ENCODE measurements around the gene ROCK2. TPM values are rescaled to one million over a fixed set of nuclear protein-coding genes. Genes with fewer than 3 reads are reported as not detected.

The ROCK2 gene
- total and polyA plus RNA-seq, 2 donors (not counting 1 experiment from before 2014, with no cell fraction given): 32.0 to 58.1 TPM

DNA sequence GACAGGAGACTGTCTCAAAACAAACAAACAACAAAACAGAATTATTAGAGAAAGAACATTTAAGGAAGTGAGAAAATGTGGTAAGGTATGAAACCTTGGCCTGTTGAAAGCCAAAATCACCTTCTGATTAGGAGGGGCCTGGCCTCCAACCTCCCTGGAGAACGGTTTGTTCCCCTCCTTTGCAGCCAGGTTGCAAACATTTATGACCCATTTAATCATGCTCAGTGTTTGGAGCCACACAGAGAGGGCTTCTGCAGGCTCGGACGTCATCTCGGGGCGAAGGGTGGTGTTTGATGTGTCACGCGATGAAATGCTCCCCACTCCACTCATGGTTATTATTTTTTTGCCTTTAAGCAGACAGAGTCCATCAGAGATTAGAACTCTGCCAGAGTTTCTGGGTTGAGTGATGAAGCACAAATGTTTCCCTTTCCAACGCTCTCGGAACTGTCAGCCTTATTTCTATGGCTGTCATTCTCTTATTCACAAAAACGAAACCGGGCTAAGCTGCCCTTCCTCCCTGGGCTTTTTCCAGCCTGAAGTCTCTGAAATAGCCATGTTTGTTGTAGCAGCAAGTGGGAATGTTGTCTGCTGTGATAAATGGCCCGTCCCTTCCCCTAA, 33.6 kb upstream of the ROCK2 start:
- H3K79me2 ChIP-seq (ENCODE audit: control insufficient read depth, insufficient read depth, low read length): no peaks in the 10 kb centered on the region
- H3K9ac ChIP-seq (ENCODE audit: insufficient read depth, low read length): peak overlapping the region; percentile 54
- no peaks in the 10 kb centered on the region for H3K9me3 ChIP-seq (ENCODE audit: control insufficient read depth, insufficient read depth, low read depth, low read length)
- H3K4me3 ChIP-seq (replicated peaks in 1 of 4; ENCODE audit: control extremely low read depth in 1 of 4, insufficient read depth in 1 of 4, low read depth in 3 of 4, low read length in 4 of 4): peak overlapping the region; percentile 22 to 35 (median 29)
- peak in 1 of 2 donors; percentile 77 for DNase-seq (ENCODE audit: low read depth in 2 of 2)
- no peaks in the 10 kb centered on the region for H3K27me3 ChIP-seq (ENCODE audit: control insufficient read depth, insufficient read depth, low read length)
- TF ChIP-seq EZH2 (IDR thresholded peaks at IDR 0.05; ENCODE audit: low read length, missing control alignments): no peak
- TF ChIP-seq, protein P1, sequence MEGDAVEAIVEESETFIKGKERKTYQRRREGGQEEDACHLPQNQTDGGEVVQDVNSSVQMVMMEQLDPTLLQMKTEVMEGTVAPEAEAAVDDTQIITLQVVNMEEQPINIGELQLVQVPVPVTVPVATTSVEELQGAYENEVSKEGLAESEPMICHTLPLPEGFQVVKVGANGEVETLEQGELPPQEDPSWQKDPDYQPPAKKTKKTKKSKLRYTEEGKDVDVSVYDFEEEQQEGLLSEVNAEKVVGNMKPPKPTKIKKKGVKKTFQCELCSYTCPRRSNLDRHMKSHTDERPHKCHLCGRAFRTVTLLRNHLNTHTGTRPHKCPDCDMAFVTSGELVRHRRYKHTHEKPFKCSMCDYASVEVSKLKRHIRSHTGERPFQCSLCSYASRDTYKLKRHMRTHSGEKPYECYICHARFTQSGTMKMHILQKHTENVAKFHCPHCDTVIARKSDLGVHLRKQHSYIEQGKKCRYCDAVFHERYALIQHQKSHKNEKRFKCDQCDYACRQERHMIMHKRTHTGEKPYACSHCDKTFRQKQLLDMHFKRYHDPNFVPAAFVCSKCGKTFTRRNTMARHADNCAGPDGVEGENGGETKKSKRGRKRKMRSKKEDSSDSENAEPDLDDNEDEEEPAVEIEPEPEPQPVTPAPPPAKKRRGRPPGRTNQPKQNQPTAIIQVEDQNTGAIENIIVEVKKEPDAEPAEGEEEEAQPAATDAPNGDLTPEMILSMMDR (conservative IDR thresholded peaks at IDR 0.05 in 1 of 2, IDR thresholded peaks at IDR 0.05 in 1 of 2; ENCODE audit: low read depth in 1 of 2, low read length in 2 of 2): no peak
- peaks cover 31% of the 10 kb centered on the region for H3K4me1 ChIP-seq (ENCODE audit: control insufficient read depth, extremely low read depth, insufficient read depth, low read length)
- peak overlapping the region; percentile 85 for H3K4me2 ChIP-seq (ENCODE audit: extremely low read depth, insufficient read depth, low read length)
- H3K36me3 ChIP-seq (ENCODE audit: control insufficient read depth, insufficient read depth, low read length): no peaks in the 10 kb centered on the region
- no peaks in the 10 kb centered on the region for H4K20me1 ChIP-seq (ENCODE audit: control insufficient read depth, extremely low read depth, insufficient read depth, low read length)
- H3K27ac ChIP-seq (ENCODE audit: insufficient read depth, low read length): peak overlapping the region; percentile 89
- H2AFZ ChIP-seq (ENCODE audit: low read length): peak overlapping the region; percentile 88

DNA sequence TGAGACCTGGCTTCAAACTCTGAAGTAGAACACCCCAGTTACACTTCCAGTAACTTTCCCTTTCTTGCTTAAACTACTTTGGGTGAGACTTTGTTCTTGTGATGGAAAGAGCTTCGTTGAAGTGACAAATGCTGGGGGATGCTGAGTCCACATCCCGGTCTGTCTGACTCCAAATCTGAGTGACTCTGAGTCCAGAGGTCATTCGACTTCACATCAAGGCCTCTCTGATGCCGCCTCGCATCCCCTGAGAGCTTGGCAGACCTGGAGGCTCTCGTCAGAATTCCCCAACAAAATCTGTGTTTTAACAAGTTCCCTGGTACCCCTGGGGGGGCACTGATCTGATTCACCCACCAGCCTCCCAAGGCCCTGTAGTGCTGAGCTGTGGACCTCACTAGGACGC, 31.6 kb upstream of the ROCK2 start:
- Histone ChIP-seq H2AFZ (ENCODE audit: low read length) (no peak overlapping the region), H4K20me1 (ENCODE audit: control insufficient read depth, extremely low read depth, insufficient read depth, low read length) (no peaks in the 10 kb centered on the region), H3K4me2 (ENCODE audit: extremely low read depth, insufficient read depth, low read length) (no peak overlapping the region), H3K36me3 (ENCODE audit: control insufficient read depth, insufficient read depth, low read length) (no peaks in the 10 kb centered on the region), H3K9me3 (ENCODE audit: control insufficient read depth, insufficient read depth, low read depth, low read length) (no peaks in the 10 kb centered on the region), H3K4me3 (replicated peaks in 1 of 4; ENCODE audit: control extremely low read depth in 1 of 4, insufficient read depth in 1 of 4, low read depth in 3 of 4, low read length in 4 of 4) (no peak overlapping the region), H3K27me3 (ENCODE audit: control insufficient read depth, insufficient read depth, low read length) (no peaks in the 10 kb centered on the region), H3K9ac (ENCODE audit: insufficient read depth, low read length) (no peak overlapping the region), H3K4me1 (ENCODE audit: control insufficient read depth, extremely low read depth, insufficient read depth, low read length) (peaks cover 33% of the 10 kb centered on the region), H3K27ac (ENCODE audit: insufficient read depth, low read length) (peak overlapping the region; percentile 92), H3K79me2 (ENCODE audit: control insufficient read depth, insufficient read depth, low read length) (no peaks in the 10 kb centered on the region)
- no peak for DNase-seq (ENCODE audit: low read depth in 2 of 2)
- TF ChIP-seq, protein P1 (conservative IDR thresholded peaks at IDR 0.05 in 1 of 2, IDR thresholded peaks at IDR 0.05 in 1 of 2; ENCODE audit: low read depth in 1 of 2, low read length in 2 of 2): no peak
- TF ChIP-seq EZH2 (IDR thresholded peaks at IDR 0.05; ENCODE audit: low read length, missing control alignments): no peak

DNA sequence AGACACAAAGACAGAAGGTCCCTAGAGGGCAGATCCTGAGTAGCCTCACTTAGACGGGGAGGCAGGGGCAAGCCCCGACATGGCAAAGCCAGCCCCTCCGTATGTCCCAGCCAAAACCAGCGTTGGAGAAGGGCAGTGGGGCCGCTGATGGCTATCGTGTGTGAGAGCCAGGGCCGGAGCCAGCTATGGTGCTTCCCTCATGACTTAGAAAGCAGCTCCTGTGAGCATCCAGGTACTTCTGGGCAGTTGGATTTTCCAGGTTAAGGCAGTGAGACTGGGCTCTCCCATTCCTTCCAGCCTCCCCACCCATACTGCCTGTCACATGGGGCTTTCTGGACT, 31.2 kb upstream of the ROCK2 start:
- Histone ChIP-seq H3K79me2 (ENCODE audit: control insufficient read depth, insufficient read depth, low read length) (no peaks in the 10 kb centered on the region), H3K4me1 (ENCODE audit: control insufficient read depth, extremely low read depth, insufficient read depth, low read length) (peaks cover 33% of the 10 kb centered on the region), H3K27me3 (ENCODE audit: control insufficient read depth, insufficient read depth, low read length) (no peaks in the 10 kb centered on the region), H3K4me2 (ENCODE audit: extremely low read depth, insufficient read depth, low read length) (no peak overlapping the region), H2AFZ (ENCODE audit: low read length) (no peak overlapping the region), H3K27ac (ENCODE audit: insufficient read depth, low read length) (peak overlapping the region; percentile 92), H4K20me1 (ENCODE audit: control insufficient read depth, extremely low read depth, insufficient read depth, low read length) (no peaks in the 10 kb centered on the region), H3K36me3 (ENCODE audit: control insufficient read depth, insufficient read depth, low read length) (no peaks in the 10 kb centered on the region), H3K4me3 (replicated peaks in 1 of 4; ENCODE audit: control extremely low read depth in 1 of 4, insufficient read depth in 1 of 4, low read depth in 3 of 4, low read length in 4 of 4) (no peak overlapping the region), H3K9me3 (ENCODE audit: control insufficient read depth, insufficient read depth, low read depth, low read length) (no peaks in the 10 kb centered on the region), H3K9ac (ENCODE audit: insufficient read depth, low read length) (no peak overlapping the region)
- no peak for DNase-seq (ENCODE audit: low read depth in 2 of 2)
- TF ChIP-seq EZH2 (IDR thresholded peaks at IDR 0.05; ENCODE audit: low read length, missing control alignments): no peak
- TF ChIP-seq, protein P1 (conservative IDR thresholded peaks at IDR 0.05 in 1 of 2, IDR thresholded peaks at IDR 0.05 in 1 of 2; ENCODE audit: low read depth in 1 of 2, low read length in 2 of 2): no peak
